Ishikawa (cell line): Measurements from ENCODE around the gene TMEM256.

Source experiments
- CEBPB ChIP-seq: IDR thresholded peaks from 2 replicates; pipeline ENCODE4 v1.6.1; 2012
- CREB1 ChIP-seq: IDR thresholded peaks from 2 replicates; pipeline ENCODE4 v1.6.1; 2012; ENCODE audit warnings: low read depth
- EP300 ChIP-seq: IDR thresholded peaks from 2 replicates; pipeline ENCODE4 v1.6.1; 2012; ENCODE audit warnings: borderline replicate concordance
- MAX ChIP-seq: IDR thresholded peaks from 2 replicates; pipeline ENCODE4 v1.6.1; 2012
- NFIC ChIP-seq: IDR thresholded peaks from 2 replicates; pipeline ENCODE4 v1.6.1; 2012
- TCF12 ChIP-seq: IDR thresholded peaks from 2 replicates; pipeline ENCODE4 v1.6.1; 2012; ENCODE audit warnings: low read depth
- TF ChIP-seq, protein P1 (sequence below): IDR thresholded peaks from 2 replicates; pipeline ENCODE4 v1.6.1; 2012; ENCODE audit warnings: low read depth, mild to moderate bottlenecking

- TF ChIP-seq, protein P1, sequence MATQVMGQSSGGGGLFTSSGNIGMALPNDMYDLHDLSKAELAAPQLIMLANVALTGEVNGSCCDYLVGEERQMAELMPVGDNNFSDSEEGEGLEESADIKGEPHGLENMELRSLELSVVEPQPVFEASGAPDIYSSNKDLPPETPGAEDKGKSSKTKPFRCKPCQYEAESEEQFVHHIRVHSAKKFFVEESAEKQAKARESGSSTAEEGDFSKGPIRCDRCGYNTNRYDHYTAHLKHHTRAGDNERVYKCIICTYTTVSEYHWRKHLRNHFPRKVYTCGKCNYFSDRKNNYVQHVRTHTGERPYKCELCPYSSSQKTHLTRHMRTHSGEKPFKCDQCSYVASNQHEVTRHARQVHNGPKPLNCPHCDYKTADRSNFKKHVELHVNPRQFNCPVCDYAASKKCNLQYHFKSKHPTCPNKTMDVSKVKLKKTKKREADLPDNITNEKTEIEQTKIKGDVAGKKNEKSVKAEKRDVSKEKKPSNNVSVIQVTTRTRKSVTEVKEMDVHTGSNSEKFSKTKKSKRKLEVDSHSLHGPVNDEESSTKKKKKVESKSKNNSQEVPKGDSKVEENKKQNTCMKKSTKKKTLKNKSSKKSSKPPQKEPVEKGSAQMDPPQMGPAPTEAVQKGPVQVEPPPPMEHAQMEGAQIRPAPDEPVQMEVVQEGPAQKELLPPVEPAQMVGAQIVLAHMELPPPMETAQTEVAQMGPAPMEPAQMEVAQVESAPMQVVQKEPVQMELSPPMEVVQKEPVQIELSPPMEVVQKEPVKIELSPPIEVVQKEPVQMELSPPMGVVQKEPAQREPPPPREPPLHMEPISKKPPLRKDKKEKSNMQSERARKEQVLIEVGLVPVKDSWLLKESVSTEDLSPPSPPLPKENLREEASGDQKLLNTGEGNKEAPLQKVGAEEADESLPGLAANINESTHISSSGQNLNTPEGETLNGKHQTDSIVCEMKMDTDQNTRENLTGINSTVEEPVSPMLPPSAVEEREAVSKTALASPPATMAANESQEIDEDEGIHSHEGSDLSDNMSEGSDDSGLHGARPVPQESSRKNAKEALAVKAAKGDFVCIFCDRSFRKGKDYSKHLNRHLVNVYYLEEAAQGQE = no peak
- TF ChIP-seq TCF12 = no peak
- no peak for TF ChIP-seq EP300
- no peak for TF ChIP-seq CREB1
- TF ChIP-seq NFIC = no peak
- no peak for TF ChIP-seq CEBPB
- no peak for TF ChIP-seq MAX
Observed at GRCh38 chr17:7383742-7384488, 20.0 kb downstream of the TMEM256 start.
